Thymus (tissue), 11 donors: Measurements from ENCODE around the gene SPRR2G. TPM values are rescaled to one million over a fixed set of nuclear protein-coding genes. Genes with fewer than 3 reads are reported as not detected.
"Not testable (repeated sequence)": the region's sequence is repeated elsewhere in the genome, so short reads cannot be mapped to it uniquely, and the experiment has no call there.

ENCODE experiments used
- DNase-seq, 9 donors: peaks; one replicate each; pipeline ENCODE4 v3.0.0-alpha.2; 2013; ENCODE audit warnings: low spot score in 9 of 9, low read depth in 6 of 9, missing footprints in 1 of 9
- H3K27ac ChIP-seq, 2 donors: one replicate each; pipeline ENCODE4 v1.5.1; 2013; ENCODE audit warnings: control low read depth in 1 of 2, low read depth in 1 of 2, low read length in 1 of 2, mild to moderate bottlenecking in 1 of 2, moderate library complexity in 1 of 2
- H3K27me3 ChIP-seq, 2 donors: one replicate each; pipeline ENCODE4 v1.5.1; 2013; ENCODE audit warnings: low read length in 1 of 2; ENCODE audit not compliant: control insufficient read depth in 2 of 2, insufficient read depth in 1 of 2
- H3K36me3 ChIP-seq, 2 donors: one replicate each; pipeline ENCODE4 v1.5.1; 2013; ENCODE audit warnings: low read length in 1 of 2, mild to moderate bottlenecking in 1 of 2, moderate library complexity in 1 of 2; ENCODE audit not compliant: control insufficient read depth in 2 of 2, insufficient read depth in 2 of 2
- H3K4me1 ChIP-seq, 2 donors: one replicate each; pipeline ENCODE4 v1.5.1; 2013; ENCODE audit warnings: low read length in 2 of 2; ENCODE audit not compliant: control insufficient read depth in 2 of 2, insufficient read depth in 2 of 2
- H3K4me3 ChIP-seq, 2 donors: one replicate each; pipeline ENCODE4 v1.5.1; 2013; ENCODE audit warnings: low read length in 2 of 2, control low read depth in 1 of 2, mild to moderate bottlenecking in 1 of 2
- H3K9me3 ChIP-seq, 2 donors: one replicate each; pipeline ENCODE4 v1.5.1; 2013; ENCODE audit warnings: low read length in 1 of 2, mild to moderate bottlenecking in 1 of 2; ENCODE audit not compliant: control insufficient read depth in 2 of 2, insufficient read depth in 1 of 2
- WGBS: extraction: QIAGEN DNeasy Blood & Tissue Kit; methylation state at CpG from one replicate; pipeline ENCODE4 v1.1.7; 2013; 5-methylcytosine and 5-hydroxymethylcytosine counted together
- polyA plus RNA-seq: library from polyadenylated mRNA; stranded (reverse); fragments of 200-250 nt; gene quantifications from one replicate; pipeline ENCODE4 v1.2.3, GENCODE V29; 2013
- total RNA-seq: library from RNA; stranded (reverse); fragments of 120-200 nt; gene quantifications from one replicate; pipeline ENCODE4 v1.2.4, GENCODE V29; 2013
- donor health status: healthy.

Gene SPRR2G
- total and polyA plus RNA-seq, 2 donors: 0.19 to 14.7 TPM

DNA sequence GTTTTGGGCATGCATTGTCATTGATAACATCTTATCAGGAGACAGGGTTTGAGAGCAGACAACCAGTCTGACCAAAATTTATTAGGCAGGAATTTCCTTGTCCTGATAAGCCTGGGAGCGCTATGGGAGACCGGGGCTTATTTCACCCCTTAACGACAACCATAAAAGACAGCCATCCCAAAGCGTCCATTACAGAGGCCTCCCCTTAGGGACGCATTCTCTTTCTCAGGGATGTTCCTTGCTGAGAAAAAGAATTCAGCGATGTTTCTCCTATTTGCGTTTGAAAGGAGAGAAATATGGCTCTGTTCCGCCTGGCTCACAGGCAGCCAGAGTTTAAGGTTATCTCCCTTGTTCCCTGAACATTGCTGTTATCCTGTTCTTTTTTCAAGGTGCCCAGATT is 26.9 kb downstream of the SPRR2G start:
- H3K4me1 ChIP-seq, H3K36me3 ChIP-seq, H3K27ac ChIP-seq, H3K4me3 ChIP-seq, DNase-seq, H3K9me3 ChIP-seq, H3K27me3 ChIP-seq: not testable (repeated sequence)
- WGBS: 85% methylated on average over 8 of the region's 8 CpGs

DNA sequence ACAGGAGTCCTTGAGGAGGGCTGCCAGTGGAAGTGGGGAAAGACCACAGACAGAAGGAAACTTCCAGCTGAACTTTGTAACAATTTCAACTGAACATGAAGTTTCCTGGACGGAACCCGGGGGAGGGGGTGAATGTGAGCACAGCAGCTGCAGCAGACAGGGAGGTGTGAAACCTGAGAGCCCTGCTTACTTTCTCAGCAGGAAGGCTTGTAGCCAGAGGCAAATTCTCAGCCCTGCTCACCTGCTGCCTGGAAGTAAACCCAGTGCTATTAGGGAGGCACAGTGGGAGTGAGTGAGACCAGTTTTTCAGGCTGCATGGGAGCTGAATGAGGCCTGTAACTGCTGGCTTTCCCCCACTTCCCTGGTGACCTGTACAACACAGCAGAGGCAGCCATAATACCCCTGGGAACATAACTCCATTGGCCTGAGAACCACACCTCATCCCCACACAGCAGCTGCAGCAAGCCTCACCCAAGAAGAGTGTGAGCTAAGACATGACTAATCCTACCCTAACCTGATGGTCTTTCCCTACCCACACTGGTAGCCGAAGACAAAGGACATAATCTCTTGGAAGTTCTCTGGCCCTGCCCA is 27.8 kb downstream of the SPRR2G start:
- H3K36me3 ChIP-seq: no peaks in the 10 kb centered on the region
- DNase-seq: peak in 1 of 9 donors; percentile 7
- no peaks in the 10 kb centered on the region for H3K9me3 ChIP-seq
- no peak overlapping the region for H3K4me3 ChIP-seq
- no peak overlapping the region for H3K27ac ChIP-seq
- no peaks in the 10 kb centered on the region for H3K27me3 ChIP-seq
- 61% methylated on average over 3 of the region's 3 CpGs for WGBS
- no peaks in the 10 kb centered on the region for H3K4me1 ChIP-seq

DNA sequence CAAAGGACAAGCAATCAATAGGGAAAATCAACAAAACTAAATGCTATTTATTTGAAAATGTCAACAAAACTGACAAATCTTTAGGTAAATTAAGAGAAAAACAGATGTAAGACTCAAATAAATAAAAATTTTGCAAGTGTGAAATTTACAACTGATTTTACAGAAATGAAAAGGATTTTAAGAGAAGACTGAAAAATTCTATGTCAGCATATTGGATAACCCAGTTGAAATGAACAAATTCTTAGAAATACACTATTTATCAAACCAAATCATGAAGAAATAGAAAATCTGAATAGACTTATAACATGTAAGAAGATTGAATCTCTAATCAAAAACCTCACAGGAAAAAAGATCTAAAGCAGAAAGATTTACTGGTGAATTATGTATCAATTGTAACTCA is 29.7 kb downstream of the SPRR2G start:
- DNase-seq: no peak

DNA sequence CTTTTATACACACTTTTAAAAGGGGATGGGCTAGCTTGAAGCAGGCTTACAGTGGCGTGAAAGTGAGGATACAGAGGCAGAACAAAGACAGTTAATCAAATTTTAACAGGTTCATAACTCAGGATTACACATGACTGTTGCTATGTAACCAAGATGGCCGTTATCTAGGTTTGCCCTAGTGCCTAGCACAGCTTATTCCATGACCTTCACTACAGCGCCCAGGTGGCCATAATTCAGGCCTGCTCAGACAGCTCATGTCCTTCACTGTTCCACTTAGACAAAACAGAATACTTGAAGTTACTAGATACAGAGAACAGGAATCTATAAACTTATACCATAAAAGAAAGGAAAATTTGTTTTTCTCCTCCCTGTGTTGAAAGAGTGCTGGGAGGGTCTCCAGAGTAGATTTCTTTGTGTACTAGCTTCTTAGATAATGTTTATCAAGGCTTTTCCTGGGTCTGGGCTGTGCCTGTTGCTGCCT is 31.2 kb downstream of the SPRR2G start:
- Histone ChIP-seq H3K27ac (no peak overlapping the region), H3K9me3 (no peaks in the 10 kb centered on the region)
- 82% methylated on average over 3 of the region's 3 CpGs for WGBS

More for the DNA sequence above, 29.7 kb downstream of the SPRR2G start:
- Histone ChIP-seq H3K36me3 (no peaks in the 10 kb centered on the region), H3K27ac (no peak overlapping the region), H3K27me3 (no peaks in the 10 kb centered on the region), H3K4me3 (no peak overlapping the region), H3K4me1 (no peaks in the 10 kb centered on the region), H3K9me3 (no peaks in the 10 kb centered on the region)

DNA sequence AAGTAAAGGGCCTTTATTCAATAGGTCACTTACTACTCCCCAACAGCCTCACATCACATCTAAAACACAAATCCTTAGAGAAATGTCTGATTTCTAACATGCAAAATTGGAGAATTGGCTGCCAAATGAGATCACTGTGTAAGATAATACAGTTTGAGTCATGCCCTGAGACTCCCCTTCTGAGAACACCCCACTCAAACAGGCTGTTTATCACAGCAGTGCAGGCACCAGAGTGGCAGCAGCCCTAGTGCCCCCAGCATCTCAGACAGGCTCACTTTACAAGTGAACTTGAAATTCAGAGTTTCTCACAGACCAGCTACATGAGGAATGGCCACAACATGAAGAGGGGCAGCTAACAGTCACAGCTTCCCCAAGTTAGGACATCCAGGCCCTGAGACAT is 35.4 kb downstream of the SPRR2G start:
- not testable (repeated sequence) for H3K9me3 ChIP-seq, H3K36me3 ChIP-seq, H3K4me3 ChIP-seq, H3K27me3 ChIP-seq, H3K4me1 ChIP-seq, DNase-seq, H3K27ac ChIP-seq

More for the DNA sequence above, 31.2 kb downstream of the SPRR2G start:
- no peaks in the 10 kb centered on the region for H3K36me3 ChIP-seq
- H3K27me3 ChIP-seq: no peaks in the 10 kb centered on the region
- no peak overlapping the region for H3K4me3 ChIP-seq
- no peak for DNase-seq
- H3K4me1 ChIP-seq: no peaks in the 10 kb centered on the region

DNA sequence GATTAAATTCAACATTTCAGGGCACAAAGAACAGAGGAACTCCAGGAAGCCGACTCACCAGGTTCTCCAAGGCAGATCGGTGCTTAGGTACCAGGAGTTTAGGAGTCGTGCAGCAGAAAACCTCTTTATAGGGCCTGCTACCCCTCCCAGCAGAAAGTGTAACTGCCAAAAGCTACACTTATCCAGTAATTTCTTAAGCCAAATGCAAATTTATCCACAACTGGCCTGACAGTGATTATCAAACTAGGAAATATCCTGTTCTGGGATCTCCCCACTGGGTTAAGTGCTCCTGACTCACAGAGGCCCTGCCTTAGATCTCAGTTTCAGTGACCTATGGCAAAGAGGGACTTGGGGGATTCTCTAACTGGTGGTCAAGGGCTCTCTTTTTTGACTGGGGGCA is 37.3 kb downstream of the SPRR2G start, which contains the start of gene SPRR2F:
Gene SPRR2F (minus strand): TSS at position 101 of the 400 bp plus-strand sequence. CDS start 783 bp downstream, outside the sequence.
- WGBS: 90% methylated on average over 3 of the region's 3 CpGs
- no peaks in the 10 kb centered on the region for H3K4me1 ChIP-seq
- H3K36me3 ChIP-seq: no peaks in the 10 kb centered on the region
- no peaks in the 10 kb centered on the region for H3K27me3 ChIP-seq
- H3K27ac ChIP-seq: no peak within 1 kb of the TSS
- H3K9me3 ChIP-seq: no peaks in the 10 kb centered on the region
- no peak within 1 kb of the TSS for H3K4me3 ChIP-seq
- DNase-seq: no peak

DNA sequence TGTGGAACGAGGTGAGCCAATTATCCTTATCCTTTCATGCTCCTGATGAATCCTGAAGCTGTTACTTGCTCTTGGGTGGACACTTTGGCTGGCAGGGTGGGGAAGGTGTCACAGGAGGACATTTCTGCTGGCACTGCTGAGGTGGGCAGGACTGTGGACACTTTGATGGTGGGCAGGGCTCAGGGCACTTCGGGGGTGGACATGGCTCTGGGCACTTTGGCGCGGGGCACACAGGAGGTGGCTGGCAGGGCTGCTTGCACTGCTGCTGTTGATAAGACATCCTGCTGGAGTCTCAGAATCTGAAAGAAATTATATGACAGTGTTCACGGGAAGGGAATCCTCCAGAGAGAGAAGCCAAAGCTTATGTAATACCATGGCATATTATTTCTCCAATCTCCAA is 38.2 kb downstream of the SPRR2G start:
- not testable (repeated sequence) for H3K4me3 ChIP-seq, H3K27ac ChIP-seq, H3K36me3 ChIP-seq, DNase-seq, H3K27me3 ChIP-seq, H3K9me3 ChIP-seq, H3K4me1 ChIP-seq
- WGBS: 89% methylated on average over 5 of the region's 5 CpGs

DNA sequence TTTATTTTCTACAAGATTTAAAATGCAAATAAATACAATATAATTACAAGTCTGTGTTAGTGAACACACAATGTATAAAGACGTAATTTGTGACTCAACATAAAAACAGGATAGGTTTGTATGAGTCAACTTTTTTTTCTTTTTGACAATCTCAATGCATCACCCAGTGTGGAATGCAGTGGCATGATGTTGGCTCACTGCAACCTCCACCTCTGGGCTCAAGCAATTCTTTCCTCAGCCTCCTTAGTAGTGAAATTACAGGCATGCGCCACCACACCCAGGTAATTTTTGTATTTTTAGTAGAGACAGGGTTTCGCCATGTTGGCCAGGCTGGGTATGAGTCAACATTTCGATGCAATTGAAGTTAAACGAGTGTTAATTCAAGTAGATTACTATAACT is 50.4 kb downstream of the SPRR2G start:
- H3K4me1 ChIP-seq: no peaks in the 10 kb centered on the region
- H3K4me3 ChIP-seq: no peak overlapping the region
- 97% methylated on average over 5 of the region's 5 CpGs for WGBS
- no peaks in the 10 kb centered on the region for H3K9me3 ChIP-seq
- H3K27ac ChIP-seq: no peak overlapping the region
- no peaks in the 10 kb centered on the region for H3K27me3 ChIP-seq
- no peaks in the 10 kb centered on the region for H3K36me3 ChIP-seq
- no peak for DNase-seq
